Type B pancreatic cell (in vitro differentiated cells): Measurements from ENCODE around the gene SURF4. TPM values are rescaled to one million over a fixed set of nuclear protein-coding genes. Genes with fewer than 3 reads are reported as not detected.

ENCODE experiments used
- DNase-seq: peaks from one replicate; pipeline ENCODE4 v3.0.0; 2021; ENCODE audit warnings: mixed read lengths; ENCODE audit not compliant: unreplicated experiment; ENCODE audit errors: extremely low spot score
- H3K27ac Mint-ChIP-seq: 2 replicates; pipeline ENCODE4 v1.8.0; 2021; ENCODE audit warnings: mild to moderate bottlenecking, mixed read lengths
- H3K27me3 Mint-ChIP-seq: 2 replicates; pipeline ENCODE4 v1.8.0; 2021; ENCODE audit warnings: mixed read lengths
- H3K36me3 Mint-ChIP-seq: 2 replicates; pipeline ENCODE4 v1.8.0; 2021; ENCODE audit warnings: mixed read lengths
- H3K4me1 Mint-ChIP-seq: one replicate; pipeline ENCODE4 v1.8.0; 2021; ENCODE audit warnings: mixed read lengths; ENCODE audit not compliant: unreplicated experiment
- H3K4me3 Mint-ChIP-seq: 2 replicates; pipeline ENCODE4 v1.8.0; 2021; ENCODE audit warnings: mild to moderate bottlenecking, mixed read lengths
- H3K9me3 Mint-ChIP-seq: 2 replicates; pipeline ENCODE4 v1.8.0; 2021; ENCODE audit warnings: mixed read lengths
- total RNA-seq: library from RNA; stranded (reverse); gene quantifications from 2 replicates; pipeline ENCODE4 v1.2.1, GENCODE V29; 2021; ENCODE audit warnings: low replicate concordance
- TF ChIP-seq, protein P1 (sequence below): fragments of 200-600 bp; sonication (generic); conservative IDR thresholded peaks from 2 replicates; pipeline ENCODE4 v1.5.0; 2021; ENCODE audit warnings: antibody characterized with exemption, mild to moderate bottlenecking

Gene SURF4
- total RNA-seq, 1 donor from 2014 or later = 173 TPM

DNA sequence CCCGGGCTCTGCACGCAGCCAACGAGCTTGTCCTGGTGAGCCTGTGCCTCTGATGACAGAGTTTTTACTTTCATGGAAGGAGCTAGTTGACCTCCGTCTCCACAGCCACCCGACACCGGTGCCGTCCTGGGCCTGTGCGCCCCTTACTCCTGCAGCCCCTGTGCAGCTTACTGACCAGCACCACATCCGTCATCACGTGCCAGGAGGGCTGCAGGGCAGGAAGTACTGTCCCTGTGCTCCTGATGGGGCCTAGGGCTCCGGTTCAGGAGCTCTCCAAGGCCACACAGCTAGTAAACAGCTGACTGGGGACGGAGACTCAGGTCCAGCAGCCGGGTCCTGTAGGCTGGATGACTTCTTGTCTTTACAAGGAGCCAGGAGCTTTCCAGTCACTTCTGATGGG lies 10.5 kb upstream of the SURF4 start:
- Mint-ChIP-seq H3K9me3 (no peaks in the 10 kb centered on the region), H3K36me3 (no peaks in the 10 kb centered on the region), H3K4me1 (no peaks in the 10 kb centered on the region), H3K27ac (no peak overlapping the region), H3K27me3 (no peaks in the 10 kb centered on the region), H3K4me3 (no peak overlapping the region)
- DNase-seq = no peak
- TF ChIP-seq, protein P1, sequence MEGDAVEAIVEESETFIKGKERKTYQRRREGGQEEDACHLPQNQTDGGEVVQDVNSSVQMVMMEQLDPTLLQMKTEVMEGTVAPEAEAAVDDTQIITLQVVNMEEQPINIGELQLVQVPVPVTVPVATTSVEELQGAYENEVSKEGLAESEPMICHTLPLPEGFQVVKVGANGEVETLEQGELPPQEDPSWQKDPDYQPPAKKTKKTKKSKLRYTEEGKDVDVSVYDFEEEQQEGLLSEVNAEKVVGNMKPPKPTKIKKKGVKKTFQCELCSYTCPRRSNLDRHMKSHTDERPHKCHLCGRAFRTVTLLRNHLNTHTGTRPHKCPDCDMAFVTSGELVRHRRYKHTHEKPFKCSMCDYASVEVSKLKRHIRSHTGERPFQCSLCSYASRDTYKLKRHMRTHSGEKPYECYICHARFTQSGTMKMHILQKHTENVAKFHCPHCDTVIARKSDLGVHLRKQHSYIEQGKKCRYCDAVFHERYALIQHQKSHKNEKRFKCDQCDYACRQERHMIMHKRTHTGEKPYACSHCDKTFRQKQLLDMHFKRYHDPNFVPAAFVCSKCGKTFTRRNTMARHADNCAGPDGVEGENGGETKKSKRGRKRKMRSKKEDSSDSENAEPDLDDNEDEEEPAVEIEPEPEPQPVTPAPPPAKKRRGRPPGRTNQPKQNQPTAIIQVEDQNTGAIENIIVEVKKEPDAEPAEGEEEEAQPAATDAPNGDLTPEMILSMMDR = no peak

DNA sequence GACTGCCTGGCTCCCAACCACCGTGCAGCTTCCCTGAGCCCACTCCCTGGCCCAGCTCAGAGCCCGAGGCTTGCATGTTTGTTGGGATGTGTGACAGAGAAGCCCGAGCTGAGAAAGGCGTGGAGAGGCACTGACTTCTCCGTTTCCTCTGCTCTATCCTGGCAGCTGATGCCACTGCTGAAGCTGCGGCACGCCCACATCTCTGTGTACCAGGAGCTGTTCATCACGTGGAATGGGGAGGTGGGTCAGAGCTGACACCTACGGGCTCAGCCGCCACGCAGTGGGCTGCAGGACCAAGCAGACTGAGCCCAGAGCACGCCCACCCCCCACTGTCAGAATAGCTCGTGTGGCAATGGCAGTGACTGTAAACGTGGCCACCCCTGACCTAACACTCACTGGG lies 9.6 kb upstream of the SURF4 start:
- Mint-ChIP-seq H3K4me1 (no peaks in the 10 kb centered on the region), H3K36me3 (no peaks in the 10 kb centered on the region), H3K27ac (no peak overlapping the region), H3K4me3 (no peak overlapping the region), H3K27me3 (no peaks in the 10 kb centered on the region), H3K9me3 (no peaks in the 10 kb centered on the region)
- TF ChIP-seq, protein P1 = no peak
- no peak for DNase-seq

GRCh38 chr9:133384736-133385321 lies 9.0 kb upstream of the SURF4 start:
- no peaks in the 10 kb centered on the region for H3K4me1 Mint-ChIP-seq
- TF ChIP-seq, protein P1 = no peak
- no peaks in the 10 kb centered on the region for H3K9me3 Mint-ChIP-seq
- H3K36me3 Mint-ChIP-seq = no peaks in the 10 kb centered on the region
- H3K27ac Mint-ChIP-seq = no peak overlapping the region
- DNase-seq = no peak
- H3K27me3 Mint-ChIP-seq = no peaks in the 10 kb centered on the region
- H3K4me3 Mint-ChIP-seq = no peak overlapping the region

DNA sequence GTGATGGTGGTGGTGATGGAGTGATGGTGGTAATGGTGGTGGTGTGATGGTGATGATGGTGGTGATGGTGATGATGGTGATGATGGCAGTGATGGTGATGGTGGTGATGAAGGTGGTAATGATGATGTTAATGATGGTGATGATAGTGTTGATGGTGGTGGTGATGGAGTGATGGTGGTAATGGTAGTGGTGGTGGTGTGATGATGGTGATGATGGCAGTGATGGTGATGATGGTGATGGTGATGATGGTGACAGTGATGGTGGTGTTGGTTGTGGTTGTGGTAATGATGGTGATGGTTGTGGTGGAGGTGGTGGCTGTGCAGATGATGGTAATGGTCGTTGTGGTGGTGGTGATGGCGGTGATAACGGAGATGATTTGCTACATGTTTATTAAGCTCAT lies 7.6 kb upstream of the SURF4 start:
- Mint-ChIP-seq H3K36me3 (no peaks in the 10 kb centered on the region), H3K4me3 (no peak overlapping the region), H3K27me3 (no peaks in the 10 kb centered on the region), H3K4me1 (no peaks in the 10 kb centered on the region), H3K27ac (no peak overlapping the region), H3K9me3 (no peaks in the 10 kb centered on the region)
- DNase-seq = no peak
- TF ChIP-seq, protein P1 = no peak

DNA sequence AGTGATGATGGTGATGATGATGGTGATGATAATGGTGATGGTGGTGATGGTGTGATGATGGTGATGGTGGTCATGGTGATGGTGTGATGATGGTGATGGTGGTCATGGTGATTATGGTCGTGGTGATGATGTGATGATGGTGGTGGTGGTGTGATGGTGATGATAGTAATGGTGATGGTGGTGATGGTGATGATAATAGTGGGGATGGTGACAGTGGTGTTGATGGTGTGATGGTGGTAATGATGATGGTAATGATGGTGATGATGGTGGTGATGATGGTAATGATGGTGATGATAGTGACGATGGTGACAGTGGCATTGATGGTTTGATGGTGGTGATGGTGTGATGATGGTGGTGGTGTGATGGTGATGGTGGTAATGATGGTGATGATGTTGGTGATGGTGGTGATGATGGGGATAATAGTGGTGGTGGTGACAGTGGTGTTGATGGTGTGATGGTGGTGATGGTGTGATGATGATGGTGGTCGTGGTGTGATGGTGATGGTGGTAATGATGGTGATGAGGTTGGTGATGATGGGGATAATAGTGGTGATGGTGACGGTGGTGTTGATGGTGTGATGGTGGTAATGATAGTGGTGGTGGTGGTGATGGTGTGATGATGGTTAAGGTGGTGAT lies 6.8 kb upstream of the SURF4 start:
- no peak for DNase-seq
- TF ChIP-seq, protein P1 = no peak
- Mint-ChIP-seq H3K4me1 (no peaks in the 10 kb centered on the region), H3K4me3 (no peak overlapping the region), H3K9me3 (no peaks in the 10 kb centered on the region), H3K27ac (no peak overlapping the region), H3K27me3 (no peaks in the 10 kb centered on the region), H3K36me3 (no peaks in the 10 kb centered on the region)
